ENCODE results near the gene ZC3H4.
A peak's percentile ranks its signal among the peaks of the same experiment; 100 is the strongest.

ZC3H4 gene

GRCh38 chr19:47040869-47041268 is 72.7 kb downstream of the ZC3H4 start:
- no peak overlapping the region for H3K27ac ChIP-seq (ENCODE audit: low read depth, low read length)
- H3K4me3 ChIP-seq (ENCODE audit: low read depth in 1 of 5, low read length in 5 of 5), result no peak overlapping the region
- no peak overlapping the region for H3K9ac ChIP-seq (ENCODE audit: low read length in 5 of 5)
- no peaks in the 10 kb centered on the region for H3K27me3 ChIP-seq (ENCODE audit: control insufficient read depth in 5 of 5, insufficient read depth in 4 of 5, low read length in 5 of 5)
- H3K9me3 ChIP-seq (ENCODE audit: control insufficient read depth in 5 of 5, low read length in 5 of 5), result no peaks in the 10 kb centered on the region
- H3K36me3 ChIP-seq (ENCODE audit: control insufficient read depth in 5 of 5, insufficient read depth in 5 of 5, low read length in 5 of 5), result peaks cover 0 to 8% (median 0%) of the 10 kb centered on the region in 5 donors
- peaks cover 0 to 8% (median 7%) of the 10 kb centered on the region in 5 donors for H3K4me1 ChIP-seq (ENCODE audit: control insufficient read depth in 5 of 5, insufficient read depth in 5 of 5, low read length in 5 of 5)

- Histone ChIP-seq H3K9me3 (ENCODE audit: control insufficient read depth in 5 of 5, low read length in 5 of 5) (no peaks in the 10 kb centered on the region), H3K9ac (ENCODE audit: low read length in 5 of 5) (no peak overlapping the region), H3K27ac (ENCODE audit: low read depth, low read length) (no peak overlapping the region), H3K4me3 (ENCODE audit: low read depth in 1 of 5, low read length in 5 of 5) (no peak overlapping the region), H3K27me3 (ENCODE audit: control insufficient read depth in 5 of 5, insufficient read depth in 4 of 5, low read length in 5 of 5) (peaks cover 0 to 1% (median 0%) of the 10 kb centered on the region in 5 donors), H3K4me1 (ENCODE audit: control insufficient read depth in 5 of 5, insufficient read depth in 5 of 5, low read length in 5 of 5) (peaks cover 0 to 16% (median 15%) of the 10 kb centered on the region in 5 donors), H3K36me3 (ENCODE audit: control insufficient read depth in 5 of 5, insufficient read depth in 5 of 5, low read length in 5 of 5) (no peaks in the 10 kb centered on the region)
These were observed 74.2 kb downstream of the ZC3H4 start for GRCh38 chr19:47039239-47039874.

GRCh38 chr19:47037766-47038165 is 75.8 kb downstream of the ZC3H4 start:
- Histone ChIP-seq H3K27ac (ENCODE audit: low read depth, low read length) (no peak overlapping the region), H3K27me3 (ENCODE audit: control insufficient read depth in 5 of 5, insufficient read depth in 4 of 5, low read length in 5 of 5) (peaks cover 0 to 3% (median 0%) of the 10 kb centered on the region in 5 donors), H3K9ac (ENCODE audit: low read length in 5 of 5) (no peak overlapping the region), H3K9me3 (ENCODE audit: control insufficient read depth in 5 of 5, low read length in 5 of 5) (no peaks in the 10 kb centered on the region), H3K4me1 (ENCODE audit: control insufficient read depth in 5 of 5, insufficient read depth in 5 of 5, low read length in 5 of 5) (peaks cover 0 to 16% (median 15%) of the 10 kb centered on the region in 5 donors), H3K36me3 (ENCODE audit: control insufficient read depth in 5 of 5, insufficient read depth in 5 of 5, low read length in 5 of 5) (no peaks in the 10 kb centered on the region), H3K4me3 (ENCODE audit: low read depth in 1 of 5, low read length in 5 of 5) (no peak overlapping the region)

GRCh38 chr19:47036097-47036651 is 77.4 kb downstream of the ZC3H4 start:
- H3K4me1 ChIP-seq (ENCODE audit: control insufficient read depth in 5 of 5, insufficient read depth in 5 of 5, low read length in 5 of 5), result peaks cover 0 to 16% (median 15%) of the 10 kb centered on the region in 5 donors
- H3K27me3 ChIP-seq (ENCODE audit: control insufficient read depth in 5 of 5, insufficient read depth in 4 of 5, low read length in 5 of 5), result peaks cover 0 to 13% (median 7%) of the 10 kb centered on the region in 5 donors
- H3K4me3 ChIP-seq (ENCODE audit: low read depth in 1 of 5, low read length in 5 of 5), result peak overlapping the region; percentile 43 to 77 (median 71)
- peak overlapping the region; percentile 70 for H3K27ac ChIP-seq (ENCODE audit: low read depth, low read length)
- no peaks in the 10 kb centered on the region for H3K9me3 ChIP-seq (ENCODE audit: control insufficient read depth in 5 of 5, low read length in 5 of 5)
- H3K9ac ChIP-seq (ENCODE audit: low read length in 5 of 5), result peak overlapping the region in 4 of 5 donors; percentile 30 to 73 (median 60)
- H3K36me3 ChIP-seq (ENCODE audit: control insufficient read depth in 5 of 5, insufficient read depth in 5 of 5, low read length in 5 of 5), result no peaks in the 10 kb centered on the region

GRCh38 chr19:47035127-47036096 is 78.2 kb downstream of the ZC3H4 start:
- peaks cover 0 to 16% (median 15%) of the 10 kb centered on the region in 5 donors for H3K4me1 ChIP-seq (ENCODE audit: control insufficient read depth in 5 of 5, insufficient read depth in 5 of 5, low read length in 5 of 5)
- H3K9ac ChIP-seq (ENCODE audit: low read length in 5 of 5), result peak overlapping the region in 3 of 5 donors; percentile 48 to 73 (median 71)
- peaks cover 0 to 13% (median 7%) of the 10 kb centered on the region in 5 donors for H3K27me3 ChIP-seq (ENCODE audit: control insufficient read depth in 5 of 5, insufficient read depth in 4 of 5, low read length in 5 of 5)
- no peaks in the 10 kb centered on the region for H3K9me3 ChIP-seq (ENCODE audit: control insufficient read depth in 5 of 5, low read length in 5 of 5)
- no peaks in the 10 kb centered on the region for H3K36me3 ChIP-seq (ENCODE audit: control insufficient read depth in 5 of 5, insufficient read depth in 5 of 5, low read length in 5 of 5)
- H3K4me3 ChIP-seq (ENCODE audit: low read depth in 1 of 5, low read length in 5 of 5), result peak overlapping the region; percentile 43 to 77 (median 71)
- H3K27ac ChIP-seq (ENCODE audit: low read depth, low read length), result peak overlapping the region; percentile 70

- H3K9me3 ChIP-seq (ENCODE audit: control insufficient read depth in 5 of 5, low read length in 5 of 5), result no peaks in the 10 kb centered on the region
- no peak overlapping the region for H3K9ac ChIP-seq (ENCODE audit: low read length in 5 of 5)
- peaks cover 4 to 33% (median 17%) of the 10 kb centered on the region in 5 donors for H3K27me3 ChIP-seq (ENCODE audit: control insufficient read depth in 5 of 5, insufficient read depth in 4 of 5, low read length in 5 of 5)
- no peak overlapping the region for H3K27ac ChIP-seq (ENCODE audit: low read depth, low read length)
- no peak overlapping the region for H3K4me3 ChIP-seq (ENCODE audit: low read depth in 1 of 5, low read length in 5 of 5)
- H3K4me1 ChIP-seq (ENCODE audit: control insufficient read depth in 5 of 5, insufficient read depth in 5 of 5, low read length in 5 of 5), result peaks cover 0 to 16% (median 15%) of the 10 kb centered on the region in 5 donors
- H3K36me3 ChIP-seq (ENCODE audit: control insufficient read depth in 5 of 5, insufficient read depth in 5 of 5, low read length in 5 of 5), result no peaks in the 10 kb centered on the region
These were observed 81.3 kb downstream of the ZC3H4 start for GRCh38 chr19:47032171-47032811.

GRCh38 chr19:47028195-47028601 is 85.4 kb downstream of the ZC3H4 start:
- Histone ChIP-seq H3K27ac (ENCODE audit: low read depth, low read length) (no peak overlapping the region), H3K9ac (ENCODE audit: low read length in 5 of 5) (no peak overlapping the region), H3K9me3 (ENCODE audit: control insufficient read depth in 5 of 5, low read length in 5 of 5) (no peaks in the 10 kb centered on the region), H3K36me3 (ENCODE audit: control insufficient read depth in 5 of 5, insufficient read depth in 5 of 5, low read length in 5 of 5) (no peaks in the 10 kb centered on the region), H3K4me3 (ENCODE audit: low read depth in 1 of 5, low read length in 5 of 5) (no peak overlapping the region), H3K27me3 (ENCODE audit: control insufficient read depth in 5 of 5, insufficient read depth in 4 of 5, low read length in 5 of 5) (peaks cover 19 to 52% (median 39%) of the 10 kb centered on the region in 5 donors), H3K4me1 (ENCODE audit: control insufficient read depth in 5 of 5, insufficient read depth in 5 of 5, low read length in 5 of 5) (peaks cover 0 to 2% (median 0%) of the 10 kb centered on the region in 5 donors)

- H3K9me3 ChIP-seq (ENCODE audit: control insufficient read depth in 5 of 5, low read length in 5 of 5), result no peaks in the 10 kb centered on the region
- no peak overlapping the region for H3K9ac ChIP-seq (ENCODE audit: low read length in 5 of 5)
- H3K27ac ChIP-seq (ENCODE audit: low read depth, low read length), result no peak overlapping the region
- peaks cover 0 to 4% (median 3%) of the 10 kb centered on the region in 5 donors for H3K4me1 ChIP-seq (ENCODE audit: control insufficient read depth in 5 of 5, insufficient read depth in 5 of 5, low read length in 5 of 5)
- no peaks in the 10 kb centered on the region for H3K36me3 ChIP-seq (ENCODE audit: control insufficient read depth in 5 of 5, insufficient read depth in 5 of 5, low read length in 5 of 5)
- peaks cover 24 to 56% (median 43%) of the 10 kb centered on the region in 5 donors for H3K27me3 ChIP-seq (ENCODE audit: control insufficient read depth in 5 of 5, insufficient read depth in 4 of 5, low read length in 5 of 5)
- no peak overlapping the region for H3K4me3 ChIP-seq (ENCODE audit: low read depth in 1 of 5, low read length in 5 of 5)
These were observed 85.9 kb downstream of the ZC3H4 start for GRCh38 chr19:47027586-47028088.

GRCh38 chr19:47026889-47027288 is 86.7 kb downstream of the ZC3H4 start:
- Histone ChIP-seq H3K36me3 (ENCODE audit: control insufficient read depth in 5 of 5, insufficient read depth in 5 of 5, low read length in 5 of 5) (no peaks in the 10 kb centered on the region), H3K9ac (ENCODE audit: low read length in 5 of 5) (no peak overlapping the region), H3K27ac (ENCODE audit: low read depth, low read length) (no peak overlapping the region), H3K27me3 (ENCODE audit: control insufficient read depth in 5 of 5, insufficient read depth in 4 of 5, low read length in 5 of 5) (peaks cover 29 to 55% (median 42%) of the 10 kb centered on the region in 5 donors), H3K4me1 (ENCODE audit: control insufficient read depth in 5 of 5, insufficient read depth in 5 of 5, low read length in 5 of 5) (peaks cover 0 to 4% (median 3%) of the 10 kb centered on the region in 5 donors), H3K4me3 (ENCODE audit: low read depth in 1 of 5, low read length in 5 of 5) (no peak overlapping the region), H3K9me3 (ENCODE audit: control insufficient read depth in 5 of 5, low read length in 5 of 5) (no peaks in the 10 kb centered on the region)

All from subcutaneous abdominal adipose tissue (tissue), 5 donors.